IPS-11a (cell line): ENCODE measurements around the gene IFT122.
"Not testable (repeated sequence)": the region's sequence is repeated elsewhere in the genome, so short reads cannot be mapped to it uniquely, and the experiment has no call there.

Experiments
- H3K4me3 ChIP-seq: one replicate; pipeline ENCODE4 v1.5.1; 2013; ENCODE audit warnings: low read depth, low read length, control low read depth

The IFT122 gene

DNA sequence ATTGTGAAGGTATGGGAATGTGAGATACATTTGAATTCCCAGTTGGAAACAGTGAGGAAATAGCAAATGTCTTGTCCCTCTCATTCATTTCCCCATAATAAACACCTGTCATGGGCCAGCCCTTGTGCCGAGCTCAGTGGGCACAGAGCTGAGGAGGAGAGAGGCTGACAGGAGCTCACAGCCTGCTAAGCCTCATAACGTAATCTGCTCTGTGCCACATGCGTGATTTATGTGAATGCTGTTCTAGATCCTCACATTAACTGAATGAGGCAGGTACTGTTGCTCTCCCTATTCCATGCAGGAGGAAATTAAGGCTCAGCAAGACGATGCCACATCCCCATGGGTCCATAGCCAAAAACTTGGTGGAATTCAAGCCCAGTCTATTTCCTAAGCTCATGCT, 53.2 kb downstream of the IFT122 start:
- H3K4me3 ChIP-seq: no peak overlapping the region

- H3K4me3 ChIP-seq: not testable (repeated sequence)
Observed at GRCh38 chr3:129494499-129494898, 54.5 kb downstream of the IFT122 start.

DNA sequence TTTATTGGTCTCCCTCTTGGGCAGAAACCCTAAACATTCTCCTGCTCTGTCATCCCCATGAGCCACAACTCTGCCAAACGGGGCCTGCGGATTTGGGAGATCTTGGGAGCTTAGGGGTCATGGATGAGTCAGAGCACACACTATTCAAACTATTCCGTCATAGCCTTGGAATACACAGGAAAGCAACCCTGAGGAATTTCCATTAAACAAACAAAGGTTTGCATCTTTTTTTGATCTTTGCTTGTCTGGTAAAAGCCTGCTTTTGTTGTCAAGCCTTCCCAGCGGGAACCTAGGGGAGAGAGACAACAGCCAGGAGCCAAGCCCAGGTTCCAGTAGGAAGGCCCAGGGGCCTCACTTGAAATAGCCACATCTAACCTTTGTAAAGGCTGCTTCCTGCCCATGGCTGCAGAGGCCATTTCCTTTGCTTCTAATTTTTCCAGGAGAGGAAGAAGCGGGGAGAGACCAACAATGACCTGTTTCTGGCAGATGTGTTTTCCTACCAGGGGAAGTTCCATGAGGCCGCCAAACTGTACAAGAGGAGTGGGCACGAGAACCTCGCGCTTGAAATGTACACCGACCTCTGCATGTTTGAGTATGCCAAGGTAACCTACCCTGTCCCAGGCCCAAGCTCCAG, 55.1 kb downstream of the IFT122 start:
- not testable (repeated sequence) for H3K4me3 ChIP-seq

- H3K4me3 ChIP-seq: not testable (repeated sequence)
Observed at GRCh38 chr3:129497876-129498275, 57.9 kb downstream of the IFT122 start.

DNA sequence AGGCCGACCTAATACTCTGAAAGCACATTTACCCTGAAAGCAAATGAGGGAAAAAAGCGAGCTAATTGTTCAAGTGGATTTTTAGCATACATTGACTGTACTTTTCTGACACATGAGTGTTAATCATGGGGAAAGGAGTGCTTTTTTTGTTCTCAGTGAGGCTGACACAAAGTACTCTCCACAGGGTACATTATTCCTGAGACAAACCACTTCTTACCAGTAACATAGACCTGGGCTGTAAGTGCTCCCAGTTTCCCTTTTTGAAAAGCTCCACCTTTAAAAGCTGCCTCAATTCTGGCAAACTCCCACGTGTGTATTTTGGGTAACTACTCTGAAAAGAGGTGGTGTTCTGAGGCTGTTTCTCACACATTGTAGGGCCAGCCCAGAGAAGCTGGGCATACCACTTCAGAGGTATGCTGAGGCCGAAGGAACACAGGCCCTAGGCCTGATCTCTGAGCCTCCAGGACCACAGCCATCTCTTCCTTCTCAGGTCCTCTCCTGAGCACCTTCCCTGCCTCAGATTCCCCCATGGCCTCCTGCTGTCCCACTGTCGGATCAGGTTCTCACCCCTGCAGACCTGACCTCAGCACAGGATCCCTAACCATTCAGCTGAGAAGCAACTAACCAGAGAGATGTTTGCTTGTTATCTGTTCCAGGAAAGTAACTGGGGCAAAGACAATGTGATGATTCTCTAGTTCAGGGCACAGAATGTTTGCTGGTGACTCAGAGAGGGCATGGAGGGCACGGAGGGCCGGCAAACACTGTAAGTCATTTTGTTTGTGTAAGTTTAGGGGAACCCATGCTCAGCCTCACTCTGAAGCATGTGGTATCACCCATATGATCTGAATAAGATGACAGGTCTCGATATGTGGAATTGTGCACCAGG, 58.8 kb downstream of the IFT122 start:
- H3K4me3 ChIP-seq: not testable (repeated sequence)

DNA sequence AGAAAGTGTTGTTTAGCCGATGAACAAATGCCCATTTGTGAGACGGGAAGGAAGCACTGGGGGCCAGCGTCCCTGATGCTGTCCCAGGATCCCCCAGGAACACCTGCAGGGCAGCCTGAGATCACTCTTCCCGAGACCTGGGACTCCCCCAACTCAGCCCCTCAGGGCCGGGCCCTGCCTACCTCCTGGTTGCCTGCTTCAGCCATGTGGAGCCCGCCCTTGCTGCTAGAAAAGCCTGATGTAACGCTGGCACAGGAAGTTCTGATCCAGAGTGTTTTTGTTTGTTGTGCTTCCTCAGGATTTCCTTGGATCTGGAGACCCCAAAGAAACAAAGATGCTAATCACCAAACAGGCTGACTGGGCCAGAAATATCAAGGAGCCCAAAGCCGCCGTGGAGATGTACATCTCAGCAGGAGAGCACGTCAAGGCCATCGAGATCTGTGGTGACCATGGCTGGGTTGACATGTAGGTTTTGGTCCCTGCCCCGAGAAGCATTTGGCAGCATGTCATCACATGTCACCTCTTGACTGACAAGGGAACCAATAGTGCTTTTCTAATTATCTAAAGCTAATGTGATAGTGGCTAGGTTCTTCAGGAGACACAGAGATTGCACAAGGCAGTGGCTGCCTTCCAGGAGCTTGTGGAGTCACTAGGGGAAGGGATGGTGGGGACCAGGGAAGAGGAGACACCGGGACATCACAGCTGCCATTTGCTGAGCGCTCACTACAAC, 59.7 kb downstream of the IFT122 start:
- H3K4me3 ChIP-seq: not testable (repeated sequence)

DNA sequence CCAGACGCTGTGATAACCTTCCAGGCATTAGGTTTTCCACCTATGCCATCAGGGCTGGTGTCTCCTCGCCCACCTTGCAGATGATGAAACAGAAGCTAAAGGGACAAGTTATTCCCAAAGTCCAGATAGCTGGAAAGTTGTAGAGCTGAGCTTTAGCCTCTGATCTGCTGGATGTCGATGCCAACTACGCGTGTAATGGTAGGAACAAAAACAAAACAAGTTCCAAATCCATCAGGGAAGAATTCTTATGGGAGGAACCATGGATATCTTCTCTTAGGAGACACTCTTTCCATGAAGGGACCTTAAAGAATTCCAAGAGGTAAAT, 60.3 kb downstream of the IFT122 start:
- H3K4me3 ChIP-seq: no peak overlapping the region

DNA sequence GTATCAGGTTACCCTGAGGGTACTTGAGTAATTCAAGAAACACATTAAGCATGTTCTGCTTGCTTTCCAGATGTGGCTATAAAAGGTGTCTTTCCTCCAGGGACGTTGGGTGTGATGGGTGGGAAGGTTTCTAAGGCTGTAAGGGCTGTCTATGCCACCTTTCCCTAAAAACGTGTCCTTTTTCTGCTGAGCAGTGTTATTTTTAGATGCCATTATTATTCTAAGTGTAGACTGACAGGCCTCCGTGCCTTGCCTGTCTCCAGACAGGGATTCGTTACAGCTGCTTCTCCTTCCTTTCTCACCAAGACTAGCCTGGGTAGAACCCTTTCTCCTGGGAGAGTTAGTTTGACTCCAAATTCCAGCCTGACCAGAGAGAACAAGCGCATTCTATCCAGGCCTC, 61.6 kb downstream of the IFT122 start:
- no peak overlapping the region for H3K4me3 ChIP-seq

- H3K4me3 ChIP-seq: no peak overlapping the region
Observed at GRCh38 chr3:129502641-129503408, 62.8 kb downstream of the IFT122 start.

GRCh38 chr3:129503471-129504291, 63.7 kb downstream of the IFT122 start:
- H3K4me3 ChIP-seq: no peak overlapping the region

DNA sequence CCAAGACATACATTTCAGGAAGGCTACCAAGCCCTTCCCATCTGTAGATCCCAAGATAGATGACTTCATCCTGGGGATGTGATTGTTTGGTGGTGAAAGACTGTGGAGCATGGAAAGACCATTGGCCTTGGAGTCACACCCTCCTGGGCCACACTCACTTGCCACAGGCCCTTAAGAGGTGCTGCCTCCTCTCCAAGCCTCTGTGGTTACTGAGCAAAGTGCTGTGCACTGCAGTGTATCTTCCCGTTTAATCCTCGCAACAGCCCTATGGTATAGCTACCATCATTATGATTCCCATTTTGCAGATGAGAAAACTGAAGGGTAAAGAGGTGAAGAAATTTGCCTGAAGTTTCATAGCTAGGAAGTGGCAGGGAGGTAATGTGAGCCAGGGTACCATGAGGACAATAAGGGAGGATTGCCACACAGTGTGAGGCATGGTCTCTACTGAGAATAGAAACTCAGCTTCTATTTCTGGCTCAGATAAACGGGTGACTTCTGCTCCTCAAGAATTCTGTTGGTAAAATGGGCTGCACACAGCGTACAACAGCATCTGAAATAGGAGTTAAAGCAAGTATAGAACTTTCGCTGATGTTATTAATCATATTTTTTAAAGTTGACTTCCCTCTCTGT, 64.6 kb downstream of the IFT122 start:
- H3K4me3 ChIP-seq: no peak overlapping the region

- no peak overlapping the region for H3K4me3 ChIP-seq
Observed at GRCh38 chr3:129505341-129505740, 65.3 kb downstream of the IFT122 start.

- no peak overlapping the region for H3K4me3 ChIP-seq
Observed at GRCh38 chr3:129506231-129506742, 66.3 kb downstream of the IFT122 start.

DNA sequence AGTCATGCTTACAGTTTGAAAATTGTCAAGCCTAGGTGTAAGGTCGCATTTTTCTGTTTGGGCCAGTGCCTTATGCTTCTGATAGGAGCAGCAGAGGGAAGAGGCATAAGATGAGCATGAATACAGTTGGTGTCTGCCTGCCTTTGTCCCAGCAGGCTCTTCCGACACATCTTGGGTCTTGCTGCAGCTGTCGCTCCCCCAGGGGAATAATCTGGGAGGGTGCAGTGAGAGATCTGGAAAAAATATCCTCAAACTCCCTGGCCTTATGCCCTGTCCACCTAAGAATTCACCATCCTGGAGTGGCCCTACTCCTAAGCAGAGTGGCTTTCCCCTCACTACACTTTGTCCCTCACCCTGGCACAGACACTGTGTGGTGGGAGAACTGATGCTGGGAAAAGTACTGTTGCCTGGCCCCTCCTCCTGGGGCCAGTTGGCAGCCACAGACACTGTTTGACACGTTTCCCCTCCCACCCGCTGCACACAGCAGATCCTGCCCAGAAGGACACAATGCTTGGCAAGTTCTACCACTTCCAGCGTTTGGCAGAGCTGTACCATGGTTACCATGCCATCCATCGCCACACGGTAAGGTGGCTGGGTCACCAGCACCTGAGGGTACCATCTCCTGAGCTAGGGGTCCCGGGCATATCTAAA, 67.3 kb downstream of the IFT122 start:
- no peak overlapping the region for H3K4me3 ChIP-seq

GRCh38 chr3:129512595-129512994, 72.6 kb downstream of the IFT122 start:
- no peak overlapping the region for H3K4me3 ChIP-seq

DNA sequence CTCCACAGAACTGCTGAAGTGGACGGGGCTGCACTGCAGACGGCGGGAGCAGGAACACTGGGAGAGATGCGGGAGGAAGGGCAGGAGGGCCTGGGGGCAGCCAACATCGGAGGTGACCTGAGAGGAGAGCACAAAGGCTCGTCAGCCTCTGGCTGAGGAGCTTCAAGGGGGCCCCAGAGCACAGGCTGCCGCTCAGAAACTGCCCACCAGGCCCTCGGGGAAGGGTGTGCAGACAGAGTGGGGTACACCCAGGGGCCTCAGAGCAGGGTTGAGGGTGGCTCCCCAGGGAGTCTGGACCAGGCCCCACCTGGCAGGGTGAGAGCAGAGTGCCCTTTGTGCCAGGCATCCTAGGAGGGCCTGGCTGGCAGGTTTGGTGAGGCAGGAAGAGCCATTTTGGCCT, 73.7 kb downstream of the IFT122 start:
- no peak overlapping the region for H3K4me3 ChIP-seq

- no peak overlapping the region for H3K4me3 ChIP-seq
Observed at GRCh38 chr3:129514110-129514509, 74.1 kb downstream of the IFT122 start.

DNA sequence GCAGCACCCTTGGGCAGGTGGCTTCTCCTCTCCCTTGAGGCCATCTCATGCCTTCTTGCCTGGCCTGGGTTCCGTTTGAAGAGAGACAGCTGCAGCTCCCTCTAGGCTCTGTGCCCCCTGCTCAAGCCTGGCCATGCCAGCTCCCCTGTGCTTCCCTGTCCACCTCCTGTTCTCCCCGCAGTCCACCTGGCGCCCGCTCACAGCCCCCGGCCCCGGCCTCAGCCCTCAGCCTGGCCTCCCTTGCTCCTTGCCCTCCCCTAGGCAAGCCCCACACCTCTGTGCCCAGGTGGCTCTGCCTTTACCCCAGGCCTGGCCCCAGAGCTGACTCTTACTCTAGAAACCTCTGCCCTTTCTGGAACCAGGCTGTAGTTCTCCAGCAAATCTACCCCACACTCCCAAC, 74.5 kb downstream of the IFT122 start:
- H3K4me3 ChIP-seq: no peak overlapping the region
